ENCODE measurements around the gene TLE3.

Gene TLE3

GRCh38 chr15:70025413-70026296 is 72.1 kb downstream of the TLE3 start:
- no peak for DNase-seq

DNA sequence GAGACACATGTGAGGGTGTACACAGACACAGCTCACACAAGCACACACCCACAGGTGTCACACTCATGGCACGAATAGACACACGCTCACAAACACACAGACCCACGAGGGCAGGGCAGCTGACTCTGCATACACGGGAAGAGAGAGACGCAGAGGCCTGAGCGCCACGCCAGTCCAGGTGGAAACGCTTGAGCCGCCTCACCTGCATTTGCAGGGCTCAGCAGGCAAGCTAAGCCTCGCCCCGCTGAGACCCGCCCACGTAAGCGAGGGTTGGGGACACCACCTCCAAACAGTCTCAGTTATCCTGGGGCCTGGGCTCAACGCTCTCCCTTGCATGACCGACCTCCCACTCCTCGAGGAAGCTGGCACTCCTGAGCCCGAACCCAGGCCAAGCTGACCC is 73.2 kb downstream of the TLE3 start:
- DNase-seq, result no peak

DNA sequence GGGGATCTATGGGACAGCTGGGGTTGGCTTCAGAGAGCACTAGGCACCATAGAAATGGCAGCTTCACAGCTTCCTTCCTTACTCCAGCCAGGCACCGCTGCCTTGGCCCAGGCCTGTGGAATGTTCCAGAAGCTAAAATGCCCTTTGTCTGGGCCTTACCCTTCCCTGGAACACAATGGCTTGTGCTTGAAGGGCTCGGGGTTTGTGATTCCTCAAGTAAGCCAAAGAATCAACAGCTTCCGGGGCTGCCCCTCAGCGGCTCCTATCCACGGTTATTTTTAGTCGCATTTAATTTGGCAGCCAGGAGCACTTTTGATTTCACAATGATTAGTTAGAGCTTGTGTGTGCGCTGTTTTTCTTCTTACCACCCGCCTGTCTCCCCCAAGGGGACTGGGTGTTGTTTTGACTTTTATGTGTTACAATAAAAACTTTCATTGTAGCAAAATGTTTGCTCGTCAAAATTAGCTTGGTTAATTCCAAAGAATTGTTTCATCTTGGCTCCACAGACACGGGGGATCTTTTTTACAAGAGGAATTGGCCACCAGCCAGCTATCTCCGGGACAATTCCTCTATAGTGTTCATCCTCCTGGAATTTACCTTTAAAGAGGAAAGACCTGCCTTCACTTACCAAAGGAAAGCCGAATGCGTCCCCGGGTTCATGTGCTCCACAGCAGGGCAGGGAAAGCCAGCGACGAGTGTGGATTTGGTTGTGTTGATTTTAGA is 73.8 kb downstream of the TLE3 start:
- DNase-seq, result no peak

DNA sequence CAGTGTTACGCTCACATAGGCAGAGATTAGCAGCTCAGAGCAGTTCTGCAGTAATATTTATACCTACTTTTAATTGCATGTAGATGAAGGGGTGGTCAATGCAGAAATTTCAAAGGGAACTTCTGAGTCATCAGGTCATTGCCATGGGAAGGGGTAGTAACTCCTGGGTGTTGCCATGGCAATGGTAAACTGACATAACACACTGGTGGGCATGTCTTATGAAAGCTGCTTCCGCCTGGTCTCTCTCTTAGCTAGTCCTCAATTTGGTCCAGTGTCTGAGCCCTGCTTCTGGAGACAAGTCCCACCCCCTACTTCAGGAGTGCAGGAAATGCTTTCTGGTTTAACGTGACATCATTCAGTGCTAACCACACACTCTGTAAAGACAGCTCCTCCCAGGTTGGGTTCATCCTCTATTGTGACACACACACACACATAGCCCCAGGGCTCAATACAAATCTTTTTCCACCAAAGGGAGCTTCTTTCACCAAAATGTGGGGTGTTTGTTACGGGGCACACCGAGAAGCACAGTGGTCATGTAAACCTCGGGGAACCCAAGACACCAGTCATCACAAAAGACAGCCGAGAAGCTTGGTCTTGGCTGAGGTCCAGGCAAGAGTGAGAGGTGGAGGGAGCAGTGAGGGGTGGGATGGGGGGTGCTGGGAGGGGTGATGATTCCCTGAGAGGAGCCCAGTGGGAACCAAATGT is 74.5 kb downstream of the TLE3 start:
- no peak for DNase-seq

- no peak for DNase-seq
Measured at GRCh38 chr15:70020229-70020628, 77.5 kb downstream of the TLE3 start.

DNA sequence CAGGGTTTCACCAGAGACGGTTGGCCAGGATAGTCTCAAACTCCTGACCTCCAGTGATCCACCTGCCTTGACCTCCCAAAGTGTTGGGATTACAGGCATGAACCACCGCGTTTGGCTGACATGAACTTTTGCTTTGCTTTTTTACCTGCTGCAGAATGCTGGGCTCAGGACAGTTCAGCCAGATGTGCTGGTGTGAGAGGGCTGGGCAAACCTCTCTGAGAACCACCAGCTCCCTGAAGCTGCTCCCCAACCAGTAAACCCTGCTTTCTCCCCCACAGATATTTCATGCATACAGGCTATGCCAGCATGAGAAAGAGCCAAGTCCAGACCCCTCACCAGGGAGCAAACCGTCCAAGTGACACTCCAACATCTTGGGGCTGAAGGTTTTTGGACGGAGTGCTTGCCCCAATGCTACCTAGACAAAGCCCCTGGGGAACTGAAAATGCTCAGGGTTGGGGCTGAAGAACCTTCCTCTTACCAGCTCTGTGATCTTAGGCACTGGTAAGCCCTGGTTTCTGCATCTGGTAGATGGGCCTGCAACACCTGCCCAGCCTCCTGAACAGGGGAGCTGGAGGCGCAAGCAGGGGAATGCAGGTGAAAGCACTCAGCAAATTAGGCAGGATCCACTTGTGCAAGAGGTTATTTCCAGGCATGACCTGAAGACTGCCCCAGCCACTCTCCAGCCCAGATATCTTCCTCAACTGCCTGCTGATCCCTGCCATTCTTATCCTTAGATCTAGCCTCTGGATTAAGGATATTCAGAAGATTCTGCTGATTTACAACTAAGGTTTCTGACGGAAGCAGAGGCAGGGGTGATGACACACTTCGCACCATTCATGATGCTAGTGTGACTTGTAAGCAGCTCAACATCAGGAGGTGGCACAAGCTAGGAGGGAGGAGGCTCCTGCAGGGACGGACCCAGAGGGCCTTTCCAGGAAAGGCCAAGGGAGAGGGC is 78.8 kb downstream of the TLE3 start:
- DNase-seq, result no peak

DNA sequence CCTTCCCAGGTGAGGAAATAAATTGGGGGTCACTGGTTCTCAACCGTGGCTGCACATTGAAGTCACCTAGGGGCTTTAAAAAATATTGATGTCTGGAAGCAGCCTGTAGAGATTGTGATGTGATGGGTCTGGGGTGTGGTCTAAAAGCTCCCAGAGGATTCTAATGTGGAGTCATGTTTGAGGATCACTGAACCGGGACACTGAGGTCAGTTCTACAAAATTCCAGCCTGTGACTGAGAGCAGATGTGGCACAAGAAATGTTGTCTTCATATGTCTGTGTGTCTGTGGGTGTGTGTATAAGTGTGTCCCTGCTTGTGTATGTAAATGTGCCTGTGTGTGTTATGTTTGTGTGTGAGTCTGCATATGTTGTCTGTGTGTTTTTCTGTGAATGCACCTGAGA is 79.9 kb downstream of the TLE3 start:
- DNase-seq, result no peak

DNA sequence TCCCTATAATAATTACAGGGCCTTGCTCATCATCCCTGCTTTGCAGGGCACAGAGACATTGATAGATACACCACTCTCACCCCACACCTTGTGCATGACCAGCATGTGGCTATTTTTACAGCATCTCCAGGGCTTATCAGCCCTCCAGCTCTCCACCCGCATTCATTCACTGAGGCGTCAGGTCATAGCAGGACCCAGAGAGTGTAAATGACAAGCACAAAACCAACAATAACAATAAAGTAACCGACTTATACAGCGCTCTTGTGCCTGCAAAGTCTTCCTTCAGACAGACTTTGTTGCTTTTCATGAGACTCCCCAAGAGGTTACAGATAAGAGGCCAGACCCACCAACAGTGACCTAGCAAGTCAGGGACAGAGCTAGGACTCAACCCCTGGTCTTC is 80.7 kb downstream of the TLE3 start:
- no peak for DNase-seq

- no peak for DNase-seq
Measured at GRCh38 chr15:70016511-70016994, 81.2 kb downstream of the TLE3 start.

DNA sequence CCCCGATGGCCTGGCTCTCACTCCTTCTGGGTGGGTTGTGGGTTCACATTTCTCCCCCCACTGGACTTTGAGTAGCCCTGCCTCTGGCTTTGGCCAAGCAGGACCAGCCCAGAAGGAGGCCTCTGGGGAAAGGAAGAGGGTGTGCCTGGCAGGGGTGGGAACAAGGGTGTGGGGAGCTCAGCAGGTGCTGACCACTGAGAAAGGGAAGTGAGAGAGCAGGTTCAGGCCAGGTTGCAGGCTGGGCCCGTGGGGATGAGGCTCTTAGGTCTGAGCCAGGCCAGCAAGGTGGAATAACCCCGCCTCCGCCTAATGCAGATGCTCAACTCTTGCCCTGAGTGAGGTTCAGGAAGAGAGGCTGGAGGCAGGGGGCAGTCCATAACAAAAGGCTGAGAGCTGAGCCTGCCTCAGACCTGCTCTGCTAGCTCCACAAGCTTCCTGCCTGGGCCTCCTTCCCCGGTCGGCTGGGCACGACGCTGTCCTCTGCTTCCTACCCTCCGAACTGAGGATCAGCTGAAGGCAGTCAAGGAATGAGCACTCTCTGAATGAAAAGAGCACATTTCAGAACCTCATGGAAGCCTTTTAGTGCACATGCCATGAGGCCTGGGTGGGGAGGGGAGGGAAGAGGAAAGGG is 82.7 kb downstream of the TLE3 start:
- no peak for DNase-seq

DNA sequence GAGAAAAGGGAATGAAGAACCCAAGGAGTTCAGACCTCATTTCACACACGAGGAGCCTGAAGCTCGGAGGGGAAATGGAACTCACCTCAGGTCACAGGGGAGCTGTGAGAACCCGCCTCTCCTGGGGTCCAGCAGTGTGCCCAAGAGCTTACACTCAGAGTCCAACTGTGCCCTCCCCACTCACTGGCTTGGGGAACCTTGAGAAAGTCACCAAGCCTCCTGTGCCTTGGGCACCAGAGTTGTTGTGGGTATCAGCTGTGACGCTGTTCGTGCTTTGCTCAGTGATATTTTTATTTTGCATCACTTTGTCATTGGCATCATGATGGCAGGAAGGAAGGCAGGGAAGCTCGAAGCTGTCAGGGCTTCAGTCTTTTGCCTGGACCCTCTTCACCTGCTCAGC is 83.4 kb downstream of the TLE3 start:
- no peak for DNase-seq

DNA sequence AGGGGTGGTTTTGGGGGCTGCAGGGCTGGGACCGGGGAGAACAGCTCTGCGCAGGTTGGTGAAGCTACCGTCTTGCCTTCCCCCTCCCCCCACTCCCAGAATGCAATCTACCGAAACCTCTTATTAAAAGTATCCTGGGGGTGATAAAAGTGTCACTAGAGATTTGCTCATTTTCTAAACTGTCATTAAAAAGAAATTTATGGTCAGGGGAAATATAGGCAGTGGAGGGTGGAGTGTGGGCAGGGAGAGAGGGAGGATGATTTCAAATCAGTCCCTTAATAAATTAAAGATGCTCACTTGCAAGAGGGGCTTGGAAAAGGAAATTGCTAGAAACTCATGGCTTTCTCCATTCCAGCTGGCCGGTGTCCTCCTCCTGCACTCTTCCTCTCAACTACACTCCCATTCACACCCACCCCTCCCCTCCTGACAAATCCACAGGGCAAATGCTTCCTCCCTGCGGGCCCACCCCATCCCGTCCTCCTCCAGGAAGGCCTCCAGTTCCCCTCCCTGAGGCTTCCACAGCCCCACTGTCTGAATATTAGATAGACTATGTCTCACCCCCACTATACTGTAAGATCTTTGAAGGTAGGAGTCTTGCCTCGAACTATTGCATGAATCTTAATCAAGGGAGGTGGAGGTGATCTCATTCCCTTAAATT is 83.9 kb downstream of the TLE3 start:
- DNase-seq, result no peak

DNA sequence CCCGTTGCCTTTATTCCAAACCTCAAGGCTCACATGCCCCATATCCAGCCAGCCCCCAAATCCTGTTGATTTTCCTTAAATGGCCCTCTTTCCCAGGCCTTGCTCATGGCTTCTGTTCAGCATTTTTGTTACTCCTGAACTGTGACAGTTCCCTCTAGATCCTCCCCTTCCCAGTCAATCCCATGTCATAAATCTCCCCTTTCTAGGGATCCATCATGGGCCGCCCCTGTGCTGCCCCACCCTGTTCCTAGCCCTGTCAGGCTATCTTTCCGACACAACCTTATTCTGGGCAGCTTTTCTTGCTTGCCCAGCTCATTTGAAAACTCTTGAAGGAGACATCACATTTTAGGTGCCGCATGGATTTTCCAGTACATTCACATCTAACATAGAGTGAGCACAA is 84.8 kb downstream of the TLE3 start:
- DNase-seq, result no peak

DNA sequence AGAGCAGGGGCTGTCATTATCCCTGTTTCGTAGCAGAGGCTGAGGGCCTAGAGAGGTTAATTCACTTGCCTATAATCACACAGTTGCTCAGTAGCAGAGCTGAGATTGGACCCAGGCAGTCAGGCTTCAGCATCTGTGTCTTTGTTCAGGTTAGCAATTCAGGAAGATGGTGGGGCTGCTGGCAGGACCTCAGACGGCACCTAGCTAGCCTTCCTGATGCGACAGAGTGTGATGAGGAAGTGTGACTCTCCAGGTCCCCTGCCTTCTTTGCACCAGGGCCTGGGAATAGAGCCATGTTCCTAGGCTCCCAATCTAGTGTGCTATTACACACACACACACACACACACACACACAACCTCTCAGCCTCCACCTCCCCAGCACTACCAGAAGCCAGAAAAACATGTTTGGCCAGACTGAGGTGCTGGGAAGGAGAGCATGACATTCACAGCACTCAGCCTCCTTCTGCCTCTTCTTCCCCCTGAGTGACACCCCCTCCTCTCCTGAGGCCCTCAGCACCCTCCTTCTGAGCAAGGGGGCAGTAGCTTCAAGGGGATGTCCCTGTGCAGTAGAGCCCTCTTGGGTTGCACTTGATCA is 88.9 kb downstream of the TLE3 start:
- no peak for DNase-seq

GRCh38 chr15:70006259-70007147 is 91.2 kb downstream of the TLE3 start:
- DNase-seq, result no peak

DNA sequence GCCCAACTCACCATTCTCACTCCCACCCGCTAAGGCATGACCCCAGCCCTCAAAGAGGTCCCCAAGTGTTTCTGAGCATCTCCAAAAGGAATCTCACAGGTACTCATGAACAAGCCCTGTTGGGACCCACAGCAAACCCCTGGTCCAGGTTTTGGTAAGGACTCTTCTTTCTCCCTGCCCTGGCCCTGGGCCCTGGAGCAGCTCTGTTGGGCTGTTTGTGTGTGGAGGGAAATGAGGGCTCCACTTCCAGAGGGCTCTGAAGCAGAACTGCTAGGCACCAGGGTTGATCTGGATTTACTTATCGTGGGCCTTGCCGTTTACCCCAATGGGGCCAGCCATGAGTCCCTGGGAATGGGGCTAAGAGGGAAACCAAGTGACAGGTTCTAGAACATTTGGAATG is 92.9 kb downstream of the TLE3 start:
- no peak for DNase-seq

GRCh38 chr15:70002897-70003296 is 94.8 kb downstream of the TLE3 start:
- DNase-seq, result no peak

GRCh38 chr15:70001859-70002258 is 95.9 kb downstream of the TLE3 start:
- DNase-seq, result no peak

GRCh38 chr15:69999392-70000085 is 98.2 kb downstream of the TLE3 start:
- DNase-seq, result no peak
